Measurements from ENCODE around the gene SNAP91.

DNA sequence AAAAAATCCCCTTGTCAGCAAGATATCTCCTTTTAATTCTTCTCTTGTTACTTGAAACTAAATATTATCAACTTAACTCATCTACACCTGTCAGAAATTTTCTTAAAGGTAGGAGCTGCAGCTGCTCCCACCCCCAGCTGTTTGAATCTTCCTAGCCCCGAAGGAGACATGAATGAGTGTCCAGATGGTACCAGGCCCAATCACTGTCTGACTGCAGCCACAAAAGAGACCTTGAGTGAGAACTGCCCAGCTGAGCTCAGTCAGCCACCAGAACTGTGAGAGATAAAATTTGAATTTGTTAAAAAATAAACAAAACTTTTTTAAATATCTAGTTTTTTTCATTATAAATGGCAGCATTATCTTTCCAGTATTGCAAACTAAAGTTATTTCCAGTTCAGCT lies 111.8 kb downstream of the SNAP91 start:
- no peak for TF ChIP-seq TAF1 (IDR thresholded peaks at IDR 0.05; ENCODE audit: borderline replicate concordance, insufficient read depth, low read length)
- TF ChIP-seq, protein P1, sequence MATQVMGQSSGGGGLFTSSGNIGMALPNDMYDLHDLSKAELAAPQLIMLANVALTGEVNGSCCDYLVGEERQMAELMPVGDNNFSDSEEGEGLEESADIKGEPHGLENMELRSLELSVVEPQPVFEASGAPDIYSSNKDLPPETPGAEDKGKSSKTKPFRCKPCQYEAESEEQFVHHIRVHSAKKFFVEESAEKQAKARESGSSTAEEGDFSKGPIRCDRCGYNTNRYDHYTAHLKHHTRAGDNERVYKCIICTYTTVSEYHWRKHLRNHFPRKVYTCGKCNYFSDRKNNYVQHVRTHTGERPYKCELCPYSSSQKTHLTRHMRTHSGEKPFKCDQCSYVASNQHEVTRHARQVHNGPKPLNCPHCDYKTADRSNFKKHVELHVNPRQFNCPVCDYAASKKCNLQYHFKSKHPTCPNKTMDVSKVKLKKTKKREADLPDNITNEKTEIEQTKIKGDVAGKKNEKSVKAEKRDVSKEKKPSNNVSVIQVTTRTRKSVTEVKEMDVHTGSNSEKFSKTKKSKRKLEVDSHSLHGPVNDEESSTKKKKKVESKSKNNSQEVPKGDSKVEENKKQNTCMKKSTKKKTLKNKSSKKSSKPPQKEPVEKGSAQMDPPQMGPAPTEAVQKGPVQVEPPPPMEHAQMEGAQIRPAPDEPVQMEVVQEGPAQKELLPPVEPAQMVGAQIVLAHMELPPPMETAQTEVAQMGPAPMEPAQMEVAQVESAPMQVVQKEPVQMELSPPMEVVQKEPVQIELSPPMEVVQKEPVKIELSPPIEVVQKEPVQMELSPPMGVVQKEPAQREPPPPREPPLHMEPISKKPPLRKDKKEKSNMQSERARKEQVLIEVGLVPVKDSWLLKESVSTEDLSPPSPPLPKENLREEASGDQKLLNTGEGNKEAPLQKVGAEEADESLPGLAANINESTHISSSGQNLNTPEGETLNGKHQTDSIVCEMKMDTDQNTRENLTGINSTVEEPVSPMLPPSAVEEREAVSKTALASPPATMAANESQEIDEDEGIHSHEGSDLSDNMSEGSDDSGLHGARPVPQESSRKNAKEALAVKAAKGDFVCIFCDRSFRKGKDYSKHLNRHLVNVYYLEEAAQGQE (IDR thresholded peaks at IDR 0.05; ENCODE audit: insufficient read depth in 1 of 2, low read depth in 2 of 2, low read length in 2 of 2) = no peak
- TF ChIP-seq POLR2AphosphoS5 (IDR thresholded peaks at IDR 0.05; ENCODE audit: low read depth, low read length) = no peak
- no peak for TF ChIP-seq SIN3A (IDR thresholded peaks at IDR 0.05; ENCODE audit: borderline replicate concordance, insufficient read depth, low read length)

All from PFSK-1 (cell line).